T1000 (cell line): Measurements from ENCODE around the gene ALKBH4.
"Not testable (repeated sequence)": the region's sequence is repeated elsewhere in the genome, so short reads cannot be mapped to it uniquely, and the experiment has no call there.

Experiments
- DNase-seq: peaks from one replicate; lab custom pipeline; 2025; ENCODE audit warnings: mixed read lengths; lab: John Stamatoyannopoulos, UW

Gene ALKBH4

DNA sequence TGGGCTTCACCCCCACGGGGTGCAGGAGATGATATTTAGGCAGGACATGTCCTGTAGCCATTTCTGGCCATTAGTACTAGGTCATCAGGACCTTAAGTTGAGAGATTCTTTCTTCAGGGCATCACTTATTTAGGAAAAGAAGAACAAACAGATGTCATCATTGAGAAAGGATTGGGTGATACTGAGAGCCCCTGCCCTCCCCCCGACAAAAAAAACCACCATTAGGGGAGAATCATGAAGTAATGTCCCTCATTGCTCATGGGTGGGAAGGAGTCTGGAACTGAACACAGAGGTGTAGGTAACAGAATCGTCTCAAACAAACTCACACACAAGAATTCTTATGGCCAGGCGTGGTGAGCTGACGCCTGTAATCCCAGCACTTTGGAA lies 37.7 kb downstream of the ALKBH4 start:
- DNase-seq = no peak

DNA sequence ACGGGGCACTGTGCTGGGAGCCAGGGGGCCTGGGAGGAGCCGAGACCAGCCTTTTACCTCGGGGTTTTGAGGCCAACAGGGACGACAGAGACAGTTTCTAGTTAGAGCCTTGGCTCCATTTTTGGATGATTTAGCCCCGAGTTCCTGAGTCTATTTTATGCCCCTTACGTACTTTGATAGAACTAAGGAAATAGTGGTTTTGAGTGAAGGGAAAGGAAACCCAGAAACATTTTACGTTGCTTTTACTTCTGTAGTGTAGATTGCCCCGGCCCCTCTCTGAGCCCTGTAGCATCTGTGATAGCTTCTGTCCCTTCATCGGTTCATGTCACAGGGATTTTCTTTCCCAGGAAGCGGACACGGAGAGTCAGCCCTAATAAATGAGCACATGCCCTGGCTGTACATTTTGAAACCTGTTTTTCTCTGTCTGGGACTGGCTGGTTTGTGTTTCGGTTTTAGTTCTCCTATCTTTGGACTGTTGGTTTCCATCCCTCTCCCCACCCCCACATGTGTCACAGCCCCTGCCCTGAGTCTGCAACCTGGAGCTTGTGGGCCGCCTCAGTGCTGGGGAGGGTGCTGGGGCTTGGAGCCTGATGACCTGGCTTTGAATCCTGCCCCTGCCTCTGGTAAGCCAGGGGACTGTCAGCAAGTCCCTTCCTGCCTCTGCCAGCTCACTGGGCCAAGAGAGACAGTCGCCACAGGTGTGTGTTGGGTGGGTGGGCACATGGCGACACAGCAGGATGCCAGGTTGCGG lies 38.2 kb downstream of the ALKBH4 start:
- DNase-seq = no peak

DNA sequence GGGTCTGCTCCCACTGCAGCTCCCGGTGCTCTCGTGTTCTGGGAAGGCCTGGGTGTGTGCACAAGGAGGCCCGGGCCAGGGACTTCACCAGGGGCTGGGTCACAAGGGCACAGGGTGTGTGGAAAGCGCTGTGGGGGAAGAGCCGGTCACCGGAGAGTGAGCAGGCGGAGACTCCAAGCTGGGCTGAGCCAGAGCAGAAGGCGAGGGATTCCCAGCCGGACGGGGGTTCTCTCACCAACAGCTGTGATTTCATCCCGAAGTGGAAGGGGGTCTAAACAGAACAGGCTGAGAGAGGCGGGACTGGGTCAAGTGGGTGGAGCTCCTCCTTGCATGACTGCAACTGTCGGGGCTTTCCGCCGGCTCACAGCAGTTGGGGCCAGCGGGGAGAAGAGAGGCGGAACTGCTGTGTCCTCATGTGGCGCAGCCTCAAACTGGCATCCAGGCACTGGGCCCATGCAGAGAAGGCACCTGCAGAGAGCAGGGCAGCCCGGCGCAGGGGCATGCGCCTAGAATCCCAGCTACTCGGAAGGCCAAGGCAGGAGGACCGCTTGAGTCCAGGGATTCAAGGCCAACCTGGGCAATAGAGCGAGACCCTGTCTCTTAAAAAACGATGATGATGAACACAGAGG lies 38.9 kb downstream of the ALKBH4 start:
- no peak for DNase-seq

DNA sequence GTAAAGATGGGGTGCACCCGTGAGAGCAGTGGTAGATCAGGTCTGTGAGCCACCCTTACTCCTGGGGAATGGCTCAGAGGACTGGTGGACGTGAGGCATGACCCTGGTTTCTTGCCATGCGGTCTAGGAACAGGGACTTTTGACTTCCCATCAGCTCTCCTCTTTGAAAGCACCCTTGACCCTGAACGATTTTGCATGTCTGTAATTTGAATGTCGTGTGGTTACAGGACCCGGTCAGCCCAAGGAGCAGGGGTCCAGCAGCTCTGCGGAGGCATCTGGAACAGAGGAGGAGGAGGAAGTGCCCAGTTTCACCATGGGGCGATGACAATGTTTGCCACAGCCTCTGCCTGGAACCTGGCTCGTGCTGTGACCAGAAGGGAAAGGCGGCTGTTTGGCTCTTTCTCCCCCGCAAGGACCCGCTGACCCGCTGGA lies 39.9 kb downstream of the ALKBH4 start:
- no peak for DNase-seq

DNA sequence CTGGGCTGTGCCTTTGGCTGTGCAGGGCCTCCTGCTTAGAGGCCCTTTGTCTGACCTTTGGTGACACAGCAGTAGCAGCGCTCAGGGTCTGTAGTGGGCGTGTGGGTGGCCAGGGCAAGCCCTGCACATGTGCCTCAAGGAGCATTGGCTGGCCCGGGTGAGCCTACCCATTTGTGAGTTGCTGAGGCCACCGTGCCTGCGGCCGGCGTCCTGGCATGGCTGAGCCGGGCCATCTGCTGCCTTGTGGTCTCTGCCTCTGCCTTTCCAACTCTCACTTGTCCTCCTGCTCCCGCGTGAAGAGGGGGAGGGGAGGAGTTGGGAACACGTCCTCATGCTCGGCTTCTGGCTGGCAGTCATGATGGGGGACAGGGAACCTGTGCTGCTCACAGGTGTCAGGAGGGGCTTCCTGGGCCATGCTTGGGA lies 40.5 kb downstream of the ALKBH4 start:
- DNase-seq = no peak

DNA sequence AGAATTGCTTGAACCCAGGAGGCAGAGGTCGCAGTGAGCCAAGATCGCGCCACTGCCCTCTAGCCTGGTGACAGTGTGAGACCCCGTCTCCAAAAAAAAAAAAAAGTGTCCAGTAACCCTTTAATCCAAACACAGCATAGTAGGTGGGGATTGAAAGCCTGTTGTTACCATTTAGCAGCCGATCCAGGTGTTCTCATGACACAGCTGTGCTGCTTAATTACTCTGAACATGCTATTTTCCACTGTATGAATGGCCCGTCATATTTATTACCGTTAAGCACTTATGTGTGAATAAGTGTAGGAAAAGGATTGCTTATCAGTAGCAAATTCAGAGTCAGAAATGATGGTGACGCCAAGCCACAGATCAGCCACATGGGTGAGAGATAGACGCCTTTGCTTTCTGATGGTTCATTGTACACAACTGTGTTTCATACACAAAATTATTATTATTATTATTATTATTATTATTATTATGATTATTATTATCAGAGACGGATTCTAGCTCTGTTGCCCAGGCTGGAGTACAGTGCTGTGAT lies 42.9 kb downstream of the ALKBH4 start:
- DNase-seq = no peak

DNA sequence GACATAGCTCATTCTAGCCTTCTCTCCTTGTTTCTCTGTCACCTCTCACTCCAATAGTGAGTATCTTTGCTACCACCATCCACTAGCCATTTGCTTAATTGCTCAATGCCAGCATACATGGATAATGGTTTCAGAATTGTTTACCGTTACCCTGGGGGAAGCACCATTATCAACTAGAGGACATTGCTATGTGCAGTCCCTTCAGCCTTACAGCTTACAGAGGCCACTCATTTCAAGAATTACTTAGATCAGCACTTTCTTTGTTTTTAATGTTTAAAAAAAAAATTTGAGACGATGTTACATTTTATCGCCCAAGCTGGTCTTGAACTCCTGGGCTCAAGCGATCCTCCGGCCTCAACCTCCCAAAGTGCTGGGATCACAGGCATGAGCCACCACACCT lies 46.1 kb downstream of the ALKBH4 start:
- DNase-seq = no peak

DNA sequence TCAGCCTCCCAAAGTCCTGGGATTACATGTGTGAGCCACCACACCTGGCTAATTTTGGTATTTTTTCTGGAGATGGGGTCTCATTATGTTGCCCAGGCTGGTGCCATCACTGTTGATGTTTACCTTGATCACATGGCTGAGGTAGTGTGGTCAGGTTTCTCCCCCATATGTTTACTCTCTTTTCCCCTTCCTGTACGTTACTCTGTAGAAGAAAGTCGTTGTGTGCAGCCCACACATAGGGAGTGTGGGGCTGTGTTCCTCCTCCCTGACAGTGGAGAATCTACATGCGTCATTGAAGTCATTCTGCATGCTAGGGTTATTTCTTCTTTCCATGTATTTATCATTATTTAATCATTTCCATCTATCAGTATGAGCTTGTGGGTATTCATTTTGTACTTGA lies 47.6 kb downstream of the ALKBH4 start:
- DNase-seq = no peak

DNA sequence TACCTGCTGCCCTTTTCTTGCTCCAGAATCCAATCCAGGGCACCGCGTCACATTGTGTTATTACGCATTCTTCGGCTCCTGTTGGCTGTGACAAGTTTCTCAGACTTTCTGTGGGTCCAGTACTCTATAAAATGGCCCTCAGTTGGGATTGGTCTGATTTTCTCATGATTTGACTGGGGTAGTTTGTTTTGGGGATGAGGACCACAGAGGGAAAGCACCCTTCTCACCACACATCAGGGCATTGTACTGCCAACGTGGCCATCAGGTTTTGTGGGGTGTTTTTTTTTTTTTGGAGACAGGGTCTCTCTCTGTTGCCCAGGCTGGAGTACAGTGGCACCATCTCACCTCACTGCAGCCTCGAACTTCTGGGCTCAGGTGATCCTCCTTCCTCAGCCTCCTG lies 48.3 kb downstream of the ALKBH4 start:
- no peak for DNase-seq

DNA sequence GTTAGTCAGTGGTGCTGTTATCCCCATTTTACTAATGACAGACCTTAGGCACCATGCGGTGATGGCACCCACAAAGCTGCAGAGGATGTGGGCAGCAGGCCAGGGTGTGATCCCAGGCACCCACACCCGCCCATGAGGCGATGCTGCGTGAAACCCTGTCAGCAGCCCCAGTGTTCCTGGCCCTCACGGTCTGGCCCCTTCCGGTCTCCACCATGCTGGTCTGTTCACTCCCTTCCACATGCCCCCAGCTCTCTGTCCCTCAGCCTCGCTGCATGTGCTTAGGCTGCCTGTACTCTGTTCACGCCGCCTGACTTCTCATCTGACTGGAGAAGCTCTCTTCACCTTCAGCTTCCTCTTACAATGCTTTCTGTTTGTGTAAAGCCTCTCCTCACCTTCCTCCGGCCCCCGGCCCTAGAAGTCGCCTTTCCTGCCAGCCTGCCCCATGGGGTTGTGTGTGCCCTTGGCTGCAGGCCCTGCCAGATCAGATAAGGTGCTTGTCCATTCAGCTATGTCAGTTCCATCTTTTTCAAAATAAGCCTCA lies 48.9 kb downstream of the ALKBH4 start:
- DNase-seq = no peak

DNA sequence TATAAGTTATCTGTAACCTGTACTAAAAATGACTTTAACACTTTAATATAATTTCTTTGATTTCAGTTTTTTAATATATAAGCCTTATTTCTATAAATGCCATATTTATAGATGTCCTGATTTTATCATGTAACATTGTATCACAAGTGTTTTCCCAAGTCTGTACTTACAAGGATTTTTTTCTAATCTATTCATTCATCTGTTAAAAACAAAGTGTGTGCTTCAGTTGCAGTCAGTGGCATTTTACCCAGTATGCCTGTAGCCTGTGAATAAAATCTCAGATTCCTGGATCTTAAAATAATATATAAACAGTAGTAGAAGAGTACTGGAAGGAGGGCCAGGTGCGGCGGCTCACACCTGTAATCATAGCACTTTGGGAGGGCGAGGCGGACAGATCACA lies 51.1 kb downstream of the ALKBH4 start:
- DNase-seq = no peak

DNA sequence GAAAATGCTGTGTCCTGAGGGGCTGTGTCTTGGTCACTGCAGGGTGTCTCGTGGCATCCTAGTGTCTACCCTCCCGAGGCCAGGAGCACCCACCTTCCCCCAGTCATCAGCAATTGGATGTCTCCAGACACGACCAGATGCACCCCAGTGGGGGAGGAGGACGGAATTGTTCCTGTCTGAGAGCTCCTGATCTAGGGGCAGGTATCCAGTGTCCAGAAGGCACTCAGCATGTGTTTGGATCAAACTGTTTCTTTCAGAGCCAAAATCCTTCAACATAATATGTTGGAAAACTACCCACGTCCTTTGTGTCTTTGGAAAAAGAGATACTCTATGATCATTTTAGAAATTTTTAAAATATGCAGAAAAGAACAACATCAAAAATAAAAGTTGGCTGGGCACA lies 51.6 kb downstream of the ALKBH4 start:
- DNase-seq = no peak

DNA sequence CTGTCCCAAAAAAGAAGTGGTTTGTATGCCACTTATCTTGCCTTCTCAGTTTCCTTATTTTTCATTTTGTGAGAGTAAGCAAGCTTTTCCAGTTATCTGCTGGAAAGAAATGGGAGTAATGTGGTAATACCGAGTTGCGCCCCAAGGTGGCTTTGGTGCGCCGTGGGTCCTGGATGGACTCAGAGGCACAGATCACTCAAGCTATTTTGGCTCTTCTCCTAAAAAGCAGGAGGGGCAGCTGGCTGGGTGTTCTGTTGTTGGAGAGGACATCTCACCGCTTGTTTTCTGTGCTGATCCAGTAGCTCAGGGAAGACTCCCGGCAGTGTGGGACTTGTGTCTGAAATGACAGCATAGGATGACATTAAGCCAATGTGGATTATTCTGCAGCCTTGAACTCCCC lies 52.1 kb downstream of the ALKBH4 start:
- DNase-seq = no peak

DNA sequence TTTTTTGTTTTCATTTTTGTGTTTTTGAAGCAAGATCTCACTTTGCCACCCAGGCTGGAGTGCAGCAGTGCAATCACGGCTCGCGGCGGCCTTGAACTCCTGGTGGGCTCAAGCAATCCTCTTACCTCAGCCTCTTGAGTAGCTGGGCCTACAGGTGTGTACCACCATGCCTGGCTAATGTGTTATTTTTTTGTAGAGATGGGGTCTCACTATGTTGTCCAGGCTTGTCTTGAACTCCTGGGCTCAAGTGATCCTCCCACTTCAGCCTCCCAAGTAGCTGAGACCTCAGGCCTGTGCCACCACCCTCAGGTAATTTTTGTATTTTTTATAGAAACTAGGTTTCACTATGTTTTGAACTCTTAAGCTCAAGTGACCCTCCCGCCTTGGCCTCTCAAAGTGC lies 53.7 kb downstream of the ALKBH4 start:
- DNase-seq = no peak

DNA sequence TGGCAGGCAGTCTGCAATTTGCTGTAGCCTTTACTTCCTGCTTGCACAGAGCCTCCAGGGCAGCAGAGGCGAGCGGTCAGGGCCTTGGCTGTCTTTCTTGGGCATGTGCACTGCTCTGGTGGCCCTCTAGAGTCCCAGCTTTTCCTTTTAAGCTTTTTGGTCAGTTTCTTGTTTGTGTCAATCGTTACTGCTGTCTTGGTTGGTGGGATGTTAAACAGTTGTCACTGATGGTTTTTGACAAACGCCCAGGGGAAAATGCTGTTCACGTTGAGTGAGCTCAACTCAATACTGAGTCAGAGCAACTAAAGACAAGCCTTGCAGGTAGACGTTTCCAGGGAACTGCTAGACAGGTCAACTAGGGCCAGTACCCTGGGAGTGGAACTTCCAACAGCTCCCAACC lies 54.5 kb downstream of the ALKBH4 start:
- DNase-seq = no peak

DNA sequence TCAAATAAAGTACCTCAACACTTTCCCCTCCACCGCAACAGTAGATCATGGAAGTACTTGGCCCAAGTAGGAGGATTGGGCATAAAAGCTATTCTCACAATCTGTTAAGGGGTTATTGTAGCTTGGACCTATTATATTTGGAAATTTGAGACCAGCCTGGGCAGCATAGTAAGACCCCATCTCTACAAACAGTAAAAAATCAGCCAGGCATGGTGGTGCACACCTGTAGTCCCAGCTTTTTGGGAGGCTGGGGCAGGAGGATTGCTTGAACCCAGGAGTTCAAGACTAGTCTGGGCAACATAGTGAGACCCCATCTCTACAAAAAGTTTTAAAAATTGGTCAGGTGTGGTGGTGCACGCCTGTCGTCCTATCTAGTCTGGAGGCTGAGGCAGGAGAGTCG lies 55.3 kb downstream of the ALKBH4 start:
- DNase-seq = no peak

DNA sequence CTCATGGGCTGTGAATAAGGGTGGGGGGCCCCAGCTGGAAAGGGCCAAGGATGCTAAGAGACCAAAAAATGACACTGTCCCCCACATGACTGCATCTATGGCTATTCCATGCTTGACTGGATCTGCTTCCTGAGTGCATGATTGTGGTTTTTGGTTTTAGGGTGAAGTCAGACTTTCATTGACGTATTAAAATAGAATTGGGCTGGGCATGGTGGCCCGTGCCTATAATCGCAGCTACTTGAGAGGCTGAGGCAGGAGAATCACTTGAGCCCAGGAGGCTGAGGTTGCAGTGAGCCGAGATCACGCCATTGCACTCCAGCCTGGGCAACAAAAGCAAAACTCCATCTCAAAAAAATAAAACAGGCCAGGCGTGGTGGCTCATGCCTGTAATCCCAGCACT lies 56.1 kb downstream of the ALKBH4 start:
- DNase-seq = not testable (repeated sequence)

DNA sequence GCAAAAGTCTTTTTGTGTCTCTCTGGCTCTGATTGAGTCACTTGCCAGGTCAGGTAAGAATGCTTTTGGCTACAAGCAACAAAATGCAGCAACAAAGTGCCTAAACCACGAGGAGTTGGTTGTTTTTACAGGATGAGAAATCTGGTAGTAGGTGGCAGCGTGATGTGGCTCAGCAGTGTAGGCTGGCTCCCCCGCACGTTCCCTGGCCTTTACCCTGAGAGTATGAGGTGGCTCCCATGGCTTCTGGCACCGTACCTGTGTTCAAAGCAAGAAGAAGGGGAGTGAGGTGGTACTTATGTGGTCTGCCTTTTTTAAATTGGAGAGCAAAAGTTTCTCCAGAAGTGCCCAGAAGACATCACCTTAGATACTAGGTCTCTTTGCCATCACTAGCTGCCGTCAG lies 56.8 kb downstream of the ALKBH4 start:
- no peak for DNase-seq
